HEK293T (cell line): ENCODE data around the gene ENPP6.

Experiments
- CTCF ChIA-PET: fragments of 350-600 bp; formaldehyde crosslinking; extraction: SDS; loops from one replicate; lab custom pipeline; 2021; ENCODE audit warnings: antibody characterized with exemption, inconsistent platforms; lab: Yijun Ruan, JAX
- POLR2A ChIA-PET: fragments of 350-600 bp; formaldehyde crosslinking; extraction: SDS; loops from one replicate; lab custom pipeline; 2020; ENCODE audit warnings: antibody characterized with exemption, inconsistent platforms; lab: Yijun Ruan, JAX
- DNase-seq: peaks from one replicate; pipeline ENCODE4 v3.0.0; 2012; ENCODE audit warnings: mixed read lengths; ENCODE audit errors: extremely low spot score
- ARNT ChIP-seq: fragments of 450-650 bp; IDR thresholded peaks from 2 replicates; pipeline ENCODE4 v1.6.1; 2017; ENCODE audit warnings: mild to moderate bottlenecking
- BHLHE40 ChIP-seq: fragments of 450-650 bp; IDR thresholded peaks from 2 replicates; pipeline ENCODE4 v1.6.1; 2016; ENCODE audit warnings: mild to moderate bottlenecking, moderate library complexity, borderline replicate concordance
- CTBP1 ChIP-seq: fragments of 450-650 bp; IDR thresholded peaks from 2 replicates; pipeline ENCODE4 v1.6.1; 2016; ENCODE audit warnings: borderline replicate concordance
- ELF4 ChIP-seq: fragments of 450-650 bp; IDR thresholded peaks from 2 replicates; pipeline ENCODE4 v1.6.1; 2017; ENCODE audit warnings: antibody characterized with exemption
- FOXA1 ChIP-seq: fragments of 450-650 bp; IDR thresholded peaks from 2 replicates; pipeline ENCODE4 v1.6.1; 2016; ENCODE audit warnings: mild to moderate bottlenecking
- FOXK2 ChIP-seq: fragments of 450-650 bp; IDR thresholded peaks from 2 replicates; pipeline ENCODE4 v1.6.1; 2016; ENCODE audit warnings: mild to moderate bottlenecking
- FOXM1 ChIP-seq: fragments of 450-650 bp; IDR thresholded peaks from 2 replicates; pipeline ENCODE4 v1.6.1; 2017; ENCODE audit warnings: mild to moderate bottlenecking, borderline replicate concordance
- HDGF ChIP-seq: fragments of 450-650 bp; IDR thresholded peaks from 2 replicates; pipeline ENCODE4 v1.6.1; 2017; ENCODE audit warnings: antibody characterized with exemption, borderline replicate concordance
- L3MBTL2 ChIP-seq: fragments of 450-650 bp; conservative IDR thresholded peaks from 2 replicates; pipeline ENCODE4 v1.6.1; 2016; ENCODE audit warnings: mild to moderate bottlenecking
- LEF1 ChIP-seq: fragments of 450-650 bp; IDR thresholded peaks from 2 replicates; pipeline ENCODE4 v1.6.1; 2017; ENCODE audit warnings: mild to moderate bottlenecking, borderline replicate concordance
- NFRKB ChIP-seq: fragments of 450-650 bp; IDR thresholded peaks from 2 replicates; pipeline ENCODE4 v1.6.1; 2016; ENCODE audit warnings: mild to moderate bottlenecking, moderate library complexity
- PKNOX1 ChIP-seq: fragments of 450-650 bp; IDR thresholded peaks from 2 replicates; pipeline ENCODE4 v1.6.1; 2016
- SP1 ChIP-seq: fragments of 450-650 bp; IDR thresholded peaks from 2 replicates; pipeline ENCODE4 v1.6.1; 2017
- SUZ12 ChIP-seq: fragments of 450-650 bp; IDR thresholded peaks from 2 replicates; pipeline ENCODE4 v1.6.1; 2016; ENCODE audit warnings: mild to moderate bottlenecking
- TARDBP ChIP-seq: fragments of 450-650 bp; IDR thresholded peaks from 2 replicates; pipeline ENCODE4 v1.6.1; 2016
- ZNF384 ChIP-seq: fragments of 450-650 bp; IDR thresholded peaks from 2 replicates; pipeline ENCODE4 v1.6.1; 2016

ENPP6 gene

GRCh38 chr4:184115399-184115798 is 102.3 kb downstream of the ENPP6 start:
- ChIA-PET CTCF (interaction anchor here (0.8 kb wide), 1 partner anchor 15 kb away, joined by 4 read pairs; no protein-coding TSS in a partner anchor), POLR2A (no interaction called here)
- TF ChIP-seq FOXA1 (no peak), L3MBTL2 (no peak), NFRKB (no peak), ZNF384 (no peak), HDGF (no peak), FOXM1 (no peak), BHLHE40 (no peak), FOXK2 (no peak), SUZ12 (no peak), TARDBP (no peak), PKNOX1 (no peak), ELF4 (no peak), CTBP1 (no peak), ARNT (no peak), LEF1 (no peak), SP1 (no peak)
- DNase-seq, result no peak

GRCh38 chr4:184114431-184114830 is 103.2 kb downstream of the ENPP6 start:
- ChIA-PET POLR2A (no interaction called here), CTCF (interaction anchor here (0.6 to 0.7 kb wide), 3 partner anchors 46 to 1033 kb away, joined by 3 to 8 read pairs (median 4); no protein-coding TSS in a partner anchor)
- no peak for TF ChIP-seq FOXM1
- no peak for DNase-seq

GRCh38 chr4:184112006-184112550 is 105.6 kb downstream of the ENPP6 start:
- ChIA-PET POLR2A (no interaction called here), CTCF (interaction anchor here (0.5 to 1.4 kb wide), 2 partner anchors 12 to 19 kb away, joined by 3 to 6 read pairs; no protein-coding TSS in a partner anchor)
- no peak for TF ChIP-seq ARNT
- DNase-seq, result no peak

- POLR2A ChIA-PET, result no interaction called here
- CTCF ChIA-PET, result interaction anchor here (0.5 to 1.4 kb wide), 2 partner anchors 11 to 20 kb away, joined by 3 to 6 read pairs; no protein-coding TSS in a partner anchor
- no peak for TF ChIP-seq PKNOX1
- no peak for TF ChIP-seq FOXM1
- no peak for TF ChIP-seq TARDBP
- no peak for TF ChIP-seq CTBP1
- TF ChIP-seq ELF4, result no peak
- no peak for TF ChIP-seq SUZ12
- no peak for TF ChIP-seq SP1
- no peak for TF ChIP-seq BHLHE40
- no peak for TF ChIP-seq ARNT
- no peak for TF ChIP-seq FOXK2
- no peak for DNase-seq
Observed at GRCh38 chr4:184111233-184111832, 106.3 kb downstream of the ENPP6 start.

GRCh38 chr4:184110452-184111224 is 107.0 kb downstream of the ENPP6 start:
- ChIA-PET POLR2A (no interaction called here), CTCF (interaction anchor here (1.4 kb wide), 1 partner anchor 11 kb away, joined by 6 read pairs; no protein-coding TSS in a partner anchor)
- TF ChIP-seq ARNT, result no peak
- TF ChIP-seq TARDBP, result no peak
- TF ChIP-seq SUZ12, result no peak
- no peak for TF ChIP-seq FOXK2
- TF ChIP-seq SP1, result no peak
- no peak for TF ChIP-seq FOXM1
- DNase-seq, result no peak

GRCh38 chr4:184108006-184108501 is 109.6 kb downstream of the ENPP6 start:
- ChIA-PET CTCF (no interaction called here), POLR2A (no interaction called here)
- no peak for DNase-seq
- TF ChIP-seq NFRKB (no peak), ZNF384 (no peak), FOXA1 (no peak), PKNOX1 (no peak), BHLHE40 (no peak), L3MBTL2 (no peak), SP1 (no peak), LEF1 (no peak), ARNT (no peak), HDGF (no peak), FOXK2 (no peak), TARDBP (no peak), SUZ12 (no peak), ELF4 (no peak), CTBP1 (no peak), FOXM1 (no peak)
